DOHH2 (cell line): ENCODE results near the gene ADCY5.

Source experiments
- H3F3A ChIP-seq: fragments of 200-600 bp; sonication (generic), shearing (Covaris generic); 2 replicates; pipeline ENCODE4 v1.6.0; 2016; ENCODE audit warnings: antibody characterized with exemption, mild to moderate bottlenecking; ENCODE audit not compliant: control insufficient read depth, insufficient read depth
- H3K27ac ChIP-seq: fragments of 200-600 bp; sonication (generic); 2 replicates; pipeline ENCODE4 v1.5.1; 2014; ENCODE audit warnings: low read depth, mild to moderate bottlenecking, low read length, moderate library complexity
- H3K27me3 ChIP-seq: fragments of 200-600 bp; sonication (generic); 2 replicates; pipeline ENCODE4 v1.6.1; 2014; ENCODE audit warnings: mild to moderate bottlenecking, low read length, mixed read lengths; ENCODE audit not compliant: control insufficient read depth
- H3K36me3 ChIP-seq: fragments of 200-600 bp; sonication (generic); 2 replicates; pipeline ENCODE4 v1.6.1; 2014; ENCODE audit warnings: mild to moderate bottlenecking, low read length, moderate library complexity, mixed read lengths; ENCODE audit not compliant: control insufficient read depth
- H3K4me1 ChIP-seq: fragments of 200-600 bp; sonication (generic); 2 replicates; pipeline ENCODE4 v1.6.1; 2014; ENCODE audit warnings: mild to moderate bottlenecking, low read length, mixed read lengths; ENCODE audit not compliant: control insufficient read depth
- H3K4me2 ChIP-seq: fragments of 200-600 bp; sonication (generic); 2 replicates; pipeline ENCODE4 v1.6.0; 2014; ENCODE audit warnings: mild to moderate bottlenecking, low read length, moderate library complexity
- H3K4me3 ChIP-seq: fragments of 200-600 bp; sonication (generic); 2 replicates; pipeline ENCODE4 v1.5.1; 2014; ENCODE audit warnings: mild to moderate bottlenecking, low read length, mixed read lengths
- H3K79me2 ChIP-seq: fragments of 200-600 bp; sonication (generic); 2 replicates; pipeline ENCODE4 v1.6.1; 2014; ENCODE audit warnings: mild to moderate bottlenecking, low read length, mixed read lengths; ENCODE audit not compliant: control insufficient read depth
- H3K9me2 ChIP-seq: fragments of 200-600 bp; sonication (generic); replicated peaks from 2 replicates; pipeline ENCODE4 v1.6.1; 2014; ENCODE audit warnings: mild to moderate bottlenecking, low read length, mixed read lengths; ENCODE audit not compliant: control insufficient read depth
- H3K9me3 ChIP-seq: fragments of 200-600 bp; sonication (generic); 2 replicates; pipeline ENCODE4 v1.6.1; 2014; ENCODE audit warnings: antibody characterized with exemption, low read length, mixed read lengths; ENCODE audit not compliant: control insufficient read depth, insufficient read depth
- H4K20me1 ChIP-seq: fragments of 200-600 bp; sonication (generic); 2 replicates; pipeline ENCODE4 v1.6.0; 2014; ENCODE audit warnings: low read depth, mild to moderate bottlenecking, antibody characterized with exemption, low read length, moderate library complexity; ENCODE audit not compliant: control insufficient read depth, insufficient read depth
- CTCF ChIP-seq: fragments of 200-600 bp; sonication (generic); IDR thresholded peaks from one replicate; pipeline ENCODE4 v1.5.1; 2014; ENCODE audit warnings: antibody characterized with exemption, mild to moderate bottlenecking, low read depth, low read length; ENCODE audit not compliant: poor library complexity, severe bottlenecking
- EZH2phosphoT487 ChIP-seq: fragments of 200-600 bp; sonication (generic); IDR thresholded peaks from 2 replicates; pipeline ENCODE4 v1.6.1; 2017; ENCODE audit warnings: borderline replicate concordance, mild to moderate bottlenecking, antibody characterized with exemption, low read length, moderate library complexity, mixed read lengths

The ADCY5 gene

DNA sequence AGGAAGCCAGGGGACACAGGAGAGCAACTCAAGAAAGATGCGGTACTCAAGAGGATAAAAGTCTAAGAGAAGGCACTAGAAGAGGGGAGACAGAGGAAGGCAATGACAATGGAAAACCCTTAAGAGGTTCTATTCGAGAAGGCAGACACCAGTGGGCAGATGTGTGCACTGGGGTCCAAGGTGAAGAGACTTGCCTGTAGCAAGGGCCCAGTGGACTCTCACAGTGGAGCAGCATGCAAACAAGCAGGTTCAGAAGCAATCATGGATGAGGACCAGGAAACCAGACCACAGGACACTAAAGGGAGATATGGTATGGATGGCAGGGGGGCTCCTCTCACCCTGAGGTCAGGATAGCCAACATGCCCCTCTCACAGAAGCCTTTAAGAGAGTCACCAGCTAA lies 2.7 kb downstream of the ADCY5 start:
- H3F3A ChIP-seq, result no peaks in the 10 kb centered on the region
- no peaks in the 10 kb centered on the region for H4K20me1 ChIP-seq
- H3K27ac ChIP-seq, result no peak overlapping the region
- no peak for TF ChIP-seq CTCF
- TF ChIP-seq EZH2phosphoT487, result no peak
- H3K79me2 ChIP-seq, result no peaks in the 10 kb centered on the region
- H3K9me3 ChIP-seq, result no peaks in the 10 kb centered on the region
- no peaks in the 10 kb centered on the region for H3K9me2 ChIP-seq
- peaks cover 26% of the 10 kb centered on the region for H3K27me3 ChIP-seq
- no peak overlapping the region for H3K4me2 ChIP-seq
- H3K4me3 ChIP-seq, result no peak overlapping the region
- no peaks in the 10 kb centered on the region for H3K36me3 ChIP-seq
- no peaks in the 10 kb centered on the region for H3K4me1 ChIP-seq

DNA sequence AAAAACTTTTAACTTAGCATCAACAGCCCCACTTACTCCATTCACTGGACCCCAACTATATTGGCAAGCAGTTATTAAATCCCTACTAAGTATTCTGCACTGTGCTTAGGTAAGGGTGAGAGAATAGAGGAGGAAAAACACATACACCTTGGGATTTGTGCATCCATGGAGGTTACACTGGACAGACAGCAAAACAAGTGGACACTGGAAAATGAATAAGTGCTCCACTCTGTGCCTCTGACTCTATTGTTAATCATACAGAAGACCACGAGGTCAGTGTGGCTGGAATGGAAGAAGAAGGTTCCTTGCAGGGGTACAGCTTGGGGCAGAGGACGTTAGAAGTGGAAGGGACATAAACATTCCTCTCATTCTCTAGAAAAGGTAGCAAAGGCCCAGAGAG lies 3.2 kb downstream of the ADCY5 start:
- Histone ChIP-seq H3K36me3 (no peaks in the 10 kb centered on the region), H3K9me2 (no peaks in the 10 kb centered on the region), H3K4me3 (no peak overlapping the region), H3K27me3 (peaks cover 21% of the 10 kb centered on the region), H3K4me2 (no peak overlapping the region), H3K9me3 (no peaks in the 10 kb centered on the region), H3K27ac (no peak overlapping the region), H4K20me1 (no peaks in the 10 kb centered on the region), H3K4me1 (no peaks in the 10 kb centered on the region), H3K79me2 (no peaks in the 10 kb centered on the region), H3F3A (no peaks in the 10 kb centered on the region)
- no peak for TF ChIP-seq EZH2phosphoT487
- TF ChIP-seq CTCF, result no peak

DNA sequence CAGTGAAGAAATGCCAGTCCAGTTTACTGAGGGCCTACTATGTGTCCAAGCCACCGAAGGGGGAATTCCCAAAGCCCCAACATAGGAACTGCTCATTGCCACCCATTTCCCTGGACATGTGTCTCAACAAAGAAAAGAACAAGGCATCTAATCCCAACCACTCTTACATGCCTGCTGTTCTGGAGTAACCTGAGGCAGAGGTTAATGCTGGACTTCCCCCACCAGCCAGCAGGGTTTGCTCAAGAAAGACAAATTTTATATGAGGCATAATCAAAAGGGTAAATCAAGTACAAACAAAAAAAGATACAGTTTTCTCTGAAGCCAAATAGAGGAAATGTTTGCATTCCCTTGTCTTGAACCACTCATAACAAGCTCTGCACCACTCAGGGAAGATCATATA lies 4.1 kb downstream of the ADCY5 start:
- no peaks in the 10 kb centered on the region for H3K36me3 ChIP-seq
- TF ChIP-seq EZH2phosphoT487 (no peak), CTCF (no peak)
- no peaks in the 10 kb centered on the region for H3K4me1 ChIP-seq
- no peaks in the 10 kb centered on the region for H4K20me1 ChIP-seq
- peaks cover 14% of the 10 kb centered on the region for H3K27me3 ChIP-seq
- no peaks in the 10 kb centered on the region for H3F3A ChIP-seq
- H3K4me2 ChIP-seq, result no peak overlapping the region
- H3K4me3 ChIP-seq, result no peak overlapping the region
- H3K9me2 ChIP-seq, result no peaks in the 10 kb centered on the region
- no peaks in the 10 kb centered on the region for H3K9me3 ChIP-seq
- no peak overlapping the region for H3K27ac ChIP-seq
- no peaks in the 10 kb centered on the region for H3K79me2 ChIP-seq

GRCh38 chr3:123444023-123444422 lies 4.9 kb downstream of the ADCY5 start:
- H3K4me1 ChIP-seq, result no peaks in the 10 kb centered on the region
- H3K4me2 ChIP-seq, result no peak overlapping the region
- H3K9me3 ChIP-seq, result no peaks in the 10 kb centered on the region
- peaks cover 14% of the 10 kb centered on the region for H3K27me3 ChIP-seq
- no peaks in the 10 kb centered on the region for H3K79me2 ChIP-seq
- H4K20me1 ChIP-seq, result no peaks in the 10 kb centered on the region
- TF ChIP-seq EZH2phosphoT487, result no peak
- TF ChIP-seq CTCF, result no peak
- no peaks in the 10 kb centered on the region for H3F3A ChIP-seq
- H3K9me2 ChIP-seq, result no peaks in the 10 kb centered on the region
- no peaks in the 10 kb centered on the region for H3K36me3 ChIP-seq
- no peak overlapping the region for H3K27ac ChIP-seq
- H3K4me3 ChIP-seq, result no peak overlapping the region
